Stimulated activated effector memory CD8-positive, alpha-beta T cell treated with anti-CD3 and anti-CD28 coated beads, Interleukin-12 subunit alpha, Interleukin-12 subunit beta, amount 100 ng/mL, for 72 hours (primary cell): ENCODE measurements around the gene METTL9.
A peak's percentile ranks its signal among the peaks of the same experiment; 100 is the strongest.
"Not testable (repeated sequence)": the region's sequence is repeated elsewhere in the genome, so short reads cannot be mapped to it uniquely, and the experiment has no call there.

Source experiments
- ATAC-seq: fragments of 150-1000 bp; cut with Tn5 transposase; 2 replicates; pipeline ENCODE4 v1.10.0; 2021
- DNase-seq, 2 donors: peaks; one replicate each; pipeline ENCODE4 v3.0.0; 2021 to 2022; ENCODE audit warnings: low spot score in 2 of 2
- H3K27ac Mint-ChIP-seq: one replicate; pipeline ENCODE4 v1.8.0; 2022; ENCODE audit warnings: mild to moderate bottlenecking, mixed read lengths
- H3K36me3 Mint-ChIP-seq: one replicate; pipeline ENCODE4 v1.8.0; 2022; ENCODE audit warnings: mild to moderate bottlenecking, mixed read lengths
- H3K4me1 Mint-ChIP-seq: one replicate; pipeline ENCODE4 v1.8.0; 2022; ENCODE audit warnings: mixed read lengths
- H3K4me3 Mint-ChIP-seq: one replicate; pipeline ENCODE4 v1.8.0; 2022; ENCODE audit warnings: mild to moderate bottlenecking, mixed read lengths
- H3K9me3 Mint-ChIP-seq: one replicate; pipeline ENCODE4 v1.8.0; 2022; ENCODE audit warnings: mixed read lengths

Gene METTL9

DNA sequence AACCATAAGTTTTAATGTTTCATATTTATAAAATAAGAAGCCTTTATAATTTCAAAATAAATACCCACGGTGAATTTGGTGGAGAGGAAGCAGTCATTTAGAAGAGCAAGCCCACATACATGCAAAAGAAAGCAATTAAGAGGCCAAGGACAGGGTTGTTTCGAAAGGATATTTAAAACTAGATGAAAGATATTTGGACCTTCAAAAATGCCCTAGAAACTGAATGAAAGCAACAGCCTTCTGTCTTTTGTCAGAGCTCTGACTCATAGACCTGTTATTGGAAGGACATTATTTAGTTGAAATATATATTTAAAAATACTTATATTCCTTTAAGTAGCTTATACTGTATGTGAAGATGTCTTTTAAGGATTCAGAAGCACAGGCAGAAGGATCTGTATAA, 8.6 kb upstream of the METTL9 start:
- no peaks in the 10 kb centered on the region for H3K4me1 Mint-ChIP-seq
- DNase-seq (no peak), ATAC-seq (no peak)
- no peak overlapping the region for H3K4me3 Mint-ChIP-seq
- H3K27ac Mint-ChIP-seq = no peak overlapping the region
- no peaks in the 10 kb centered on the region for H3K9me3 Mint-ChIP-seq
- no peaks in the 10 kb centered on the region for H3K36me3 Mint-ChIP-seq

DNA sequence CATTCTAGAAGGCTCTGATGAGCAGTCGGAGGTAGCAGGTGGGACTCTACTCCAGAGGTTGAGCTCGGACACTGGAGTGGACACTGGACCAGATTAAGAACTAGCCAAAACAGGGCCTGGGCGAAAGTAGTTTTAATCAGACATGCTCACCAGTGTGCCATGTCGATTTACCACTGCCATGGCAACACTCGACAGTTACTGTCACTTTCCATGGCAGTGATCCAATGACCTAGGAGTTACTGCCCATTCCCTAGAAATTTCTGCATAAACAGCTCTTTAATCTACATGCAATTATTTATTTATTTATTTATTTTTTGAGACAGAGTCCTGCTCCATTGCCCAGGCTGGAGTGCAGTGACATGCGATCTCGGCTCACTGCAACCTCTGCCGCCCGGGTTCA, 7.2 kb upstream of the METTL9 start:
- ATAC-seq (no peak), DNase-seq (no peak)
- H3K4me1 Mint-ChIP-seq = peaks cover under 1% of the 10 kb centered on the region
- H3K36me3 Mint-ChIP-seq = no peaks in the 10 kb centered on the region
- no peak overlapping the region for H3K4me3 Mint-ChIP-seq
- no peaks in the 10 kb centered on the region for H3K9me3 Mint-ChIP-seq
- no peak overlapping the region for H3K27ac Mint-ChIP-seq

DNA sequence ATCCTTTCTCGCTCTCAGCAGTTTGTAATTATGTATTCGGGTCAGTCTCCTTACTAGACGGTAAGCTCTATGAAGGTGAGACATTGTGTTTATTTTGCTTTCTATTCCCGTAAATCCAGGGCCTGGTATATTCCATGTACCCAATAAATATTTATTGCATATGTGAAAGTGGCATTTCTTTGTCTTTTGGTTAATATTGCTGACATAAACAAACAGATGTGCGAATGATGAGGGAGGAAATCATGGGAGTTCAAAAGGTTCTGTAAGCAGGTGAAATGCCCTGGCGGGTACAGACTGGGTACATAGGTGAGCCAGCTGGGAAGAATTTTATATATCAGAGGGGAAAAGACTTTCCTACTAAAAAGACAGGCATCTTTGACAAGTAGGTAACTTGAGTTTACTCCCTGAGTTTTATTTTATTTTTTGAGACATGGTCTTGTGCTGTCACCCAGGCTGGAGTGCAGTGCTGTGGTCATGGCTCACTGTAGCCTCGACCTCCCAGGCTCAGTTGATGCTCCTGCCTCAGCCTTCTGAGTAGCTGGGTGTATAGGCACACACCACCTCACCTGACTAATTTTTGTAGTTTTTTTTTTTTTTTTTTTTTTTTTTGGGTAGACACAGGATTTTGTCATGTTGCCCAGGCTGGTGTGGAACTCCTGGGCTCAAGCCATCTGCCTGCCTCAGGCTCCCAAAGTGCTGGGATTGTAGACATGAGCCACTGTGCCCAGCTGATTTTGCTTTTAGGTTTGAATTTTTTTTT, 5.7 kb upstream of the METTL9 start:
- ATAC-seq (no peak), DNase-seq (no peak)
- Mint-ChIP-seq H3K4me3 (no peak overlapping the region), H3K27ac (no peak overlapping the region), H3K4me1 (peaks cover 12% of the 10 kb centered on the region), H3K36me3 (peaks cover 3% of the 10 kb centered on the region), H3K9me3 (no peaks in the 10 kb centered on the region)

DNA sequence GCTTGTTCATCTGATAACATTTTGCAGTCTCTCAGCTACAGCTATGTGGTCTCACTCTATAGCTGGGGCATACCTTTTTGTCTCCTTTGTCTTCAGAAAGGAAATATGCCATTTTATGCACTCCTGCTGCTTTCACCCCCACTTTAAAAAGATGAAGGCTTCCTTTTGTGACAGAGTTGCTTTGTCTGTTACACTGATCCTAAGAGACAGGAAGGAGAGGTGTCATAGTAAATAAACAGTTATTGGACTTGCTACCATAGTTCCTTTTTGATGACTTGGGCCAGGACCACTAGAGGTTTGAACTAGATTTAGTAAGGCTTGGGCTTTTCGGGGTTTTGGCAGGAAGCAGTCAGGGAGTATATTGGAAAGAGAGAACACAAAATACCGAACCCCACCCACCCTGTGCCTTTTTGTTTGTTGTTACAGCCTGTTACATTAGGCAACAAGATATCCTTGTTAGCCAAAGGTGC, 1.8 kb upstream of the METTL9 start:
- H3K4me1 Mint-ChIP-seq = peaks cover 36% of the 10 kb centered on the region
- peaks cover 11% of the 10 kb centered on the region for H3K36me3 Mint-ChIP-seq
- peak overlapping the region; percentile 85 for H3K4me3 Mint-ChIP-seq
- no peak overlapping the region for H3K27ac Mint-ChIP-seq
- H3K9me3 Mint-ChIP-seq = no peaks in the 10 kb centered on the region
- ATAC-seq = no peak
- DNase-seq = no peak

DNA sequence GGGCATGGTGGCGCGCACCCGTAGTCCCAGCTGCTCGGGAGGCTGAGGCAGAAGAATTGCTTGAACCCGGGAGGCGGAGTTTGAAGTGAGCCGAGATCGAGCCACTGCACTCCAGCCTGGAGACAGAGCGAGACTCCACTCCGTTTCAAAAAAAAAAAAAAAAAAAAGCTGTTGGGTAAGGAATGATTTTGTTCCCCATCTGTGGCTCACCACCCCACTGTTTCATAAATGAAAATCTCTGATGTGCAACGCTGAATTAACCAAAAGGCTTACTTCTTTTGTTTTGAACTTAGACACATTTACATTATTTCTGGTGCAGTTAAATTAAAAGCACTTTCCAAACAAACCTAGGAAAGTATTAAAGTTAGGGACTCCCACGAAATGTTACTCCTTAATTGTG, 1.2 kb upstream of the METTL9 start:
- DNase-seq = no peak
- Mint-ChIP-seq H3K36me3 (peaks cover 11% of the 10 kb centered on the region), H3K4me1 (peaks cover 39% of the 10 kb centered on the region), H3K27ac (peak overlapping the region; percentile 91), H3K9me3 (no peaks in the 10 kb centered on the region), H3K4me3 (peak overlapping the region; percentile 85)
- ATAC-seq = no peak

DNA sequence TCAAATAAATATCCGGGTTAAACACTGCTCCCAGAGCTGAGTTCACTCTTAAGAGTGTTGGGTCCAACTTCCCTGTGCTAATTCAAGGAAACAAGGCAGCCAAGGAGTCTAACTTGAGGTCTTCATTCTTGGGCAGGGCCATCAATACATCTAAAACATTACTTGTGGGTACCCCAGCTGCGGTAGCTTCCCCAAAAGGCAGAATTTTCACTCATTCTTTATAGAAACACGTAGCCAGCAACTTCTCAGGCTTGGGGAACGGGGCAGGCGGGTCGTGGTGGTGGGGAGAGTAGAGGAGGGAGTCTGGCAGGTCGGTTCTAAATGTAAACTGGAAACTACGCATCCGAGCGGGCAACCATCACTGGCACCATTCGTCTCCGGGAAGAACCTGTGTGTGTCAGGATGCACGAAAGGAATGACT, 666 bp upstream of the METTL9 start:
- Mint-ChIP-seq H3K36me3 (peaks cover 11% of the 10 kb centered on the region), H3K4me3 (peak overlapping the region; percentile 85), H3K9me3 (no peaks in the 10 kb centered on the region), H3K4me1 (peaks cover 44% of the 10 kb centered on the region), H3K27ac (peak overlapping the region; percentile 91)
- ATAC-seq (peak; percentile 1), DNase-seq (peak in 1 of 2 donors; percentile 16)

DNA sequence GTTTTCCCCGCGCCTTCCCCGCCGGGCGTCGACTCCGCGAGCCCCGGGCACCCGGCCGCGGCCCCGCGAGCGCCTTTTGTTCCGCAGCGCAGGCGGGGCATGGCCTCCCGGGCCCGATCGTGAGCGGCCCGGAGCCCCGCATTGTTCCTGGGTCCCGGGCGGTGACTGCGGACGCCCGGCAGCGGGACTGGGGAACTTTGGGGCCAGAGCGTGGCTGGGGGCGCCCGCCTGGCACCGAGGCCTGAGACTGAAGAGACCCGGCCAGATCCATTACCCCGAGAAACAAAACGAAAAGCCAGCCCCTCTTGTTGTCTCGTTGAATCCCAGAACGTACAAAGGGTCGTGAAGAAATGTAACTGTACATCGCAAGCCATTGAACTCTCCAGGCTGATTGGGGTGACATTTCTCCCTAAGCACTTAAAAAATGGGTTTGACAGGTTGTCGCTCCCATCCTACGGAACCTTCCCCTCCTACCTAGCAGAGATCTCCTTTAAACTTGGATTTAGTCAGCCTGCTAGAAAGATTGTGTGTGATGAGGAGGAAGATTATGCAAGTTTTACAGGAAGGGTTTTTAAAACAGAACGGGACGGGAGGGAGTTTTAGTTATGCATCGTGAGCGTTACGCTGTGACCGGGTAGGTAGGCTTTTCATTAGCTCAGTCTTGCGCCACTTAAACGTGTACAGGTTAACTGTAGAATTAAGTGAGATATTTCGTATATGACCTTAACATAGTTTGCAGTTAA, 825 bp downstream of the METTL9 start:
- ATAC-seq (peak; percentile 40), DNase-seq (no peak)
- Mint-ChIP-seq H3K4me1 (peaks cover 50% of the 10 kb centered on the region), H3K4me3 (peak overlapping the region; percentile 85), H3K36me3 (peaks cover 17% of the 10 kb centered on the region), H3K27ac (peak overlapping the region; percentile 83), H3K9me3 (no peaks in the 10 kb centered on the region)

DNA sequence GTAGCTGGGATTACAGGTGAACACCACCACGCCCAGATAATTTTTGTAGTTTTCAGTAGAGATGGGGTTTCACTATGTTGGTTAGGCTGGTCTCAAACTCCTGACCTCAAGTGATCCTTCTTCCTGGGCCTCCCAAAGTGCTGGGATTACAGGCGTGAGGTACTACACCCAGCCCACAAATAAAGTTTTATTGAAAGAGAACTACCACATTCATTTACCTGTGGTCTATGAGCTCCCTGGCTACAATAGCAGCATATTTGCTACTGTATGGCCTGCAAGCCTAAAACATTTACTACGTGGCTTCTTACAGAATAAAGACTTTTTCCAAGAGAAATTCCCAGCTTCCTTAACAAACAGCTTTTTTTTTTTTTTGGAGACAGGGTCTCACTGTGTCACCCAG, 3.4 kb downstream of the METTL9 start:
- DNase-seq (no peak), ATAC-seq (no peak)
- no peak overlapping the region for H3K4me3 Mint-ChIP-seq
- peaks cover 17% of the 10 kb centered on the region for H3K36me3 Mint-ChIP-seq
- H3K4me1 Mint-ChIP-seq = peaks cover 44% of the 10 kb centered on the region
- no peaks in the 10 kb centered on the region for H3K9me3 Mint-ChIP-seq
- no peak overlapping the region for H3K27ac Mint-ChIP-seq

DNA sequence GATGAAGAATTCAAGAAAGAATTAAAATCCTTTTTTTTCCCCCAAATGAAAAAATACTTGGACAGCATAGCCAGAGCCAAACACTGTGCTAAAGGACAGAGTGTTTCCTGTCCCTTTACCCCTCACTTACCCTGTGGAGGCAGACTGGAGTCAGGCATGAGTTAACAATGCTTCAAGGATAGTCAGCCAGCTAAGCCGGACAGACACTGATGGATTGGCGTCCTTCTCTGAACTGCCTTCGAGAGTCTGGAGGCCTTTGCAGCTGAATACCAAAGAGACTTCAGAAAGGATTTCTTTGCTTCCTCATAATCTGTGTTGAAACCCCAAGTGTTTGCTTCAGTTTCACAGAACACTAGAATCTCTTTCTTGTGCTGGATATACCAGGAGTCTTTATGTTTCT, 4.6 kb downstream of the METTL9 start:
- DNase-seq = no peak
- Mint-ChIP-seq H3K9me3 (no peaks in the 10 kb centered on the region), H3K4me3 (no peak overlapping the region), H3K27ac (no peak overlapping the region), H3K4me1 (peaks cover 44% of the 10 kb centered on the region), H3K36me3 (peaks cover 12% of the 10 kb centered on the region)
- no peak for ATAC-seq

DNA sequence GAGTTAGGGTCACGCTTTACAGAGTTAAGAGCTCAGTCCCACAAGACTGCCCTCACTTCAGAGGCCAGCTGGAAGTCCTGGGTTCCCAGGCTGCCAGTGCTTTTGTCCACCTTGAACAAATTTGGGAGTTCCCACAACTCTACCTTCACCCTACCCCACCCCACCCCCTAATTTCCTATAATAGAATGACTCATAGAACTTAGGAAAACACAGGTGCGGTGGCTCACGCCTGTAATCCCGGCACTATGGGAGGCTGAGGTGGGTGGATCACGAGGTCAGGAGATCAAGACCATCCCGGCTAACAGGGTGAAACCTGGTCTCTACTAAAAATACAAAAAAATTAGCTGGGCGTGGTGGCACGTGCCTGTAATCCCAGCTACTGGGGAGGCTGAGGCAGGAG, 6.5 kb downstream of the METTL9 start:
- not testable (repeated sequence) for ATAC-seq, H3K36me3 Mint-ChIP-seq, H3K27ac Mint-ChIP-seq, H3K4me3 Mint-ChIP-seq, H3K9me3 Mint-ChIP-seq, DNase-seq
- peaks cover 52% of the 10 kb centered on the region for H3K4me1 Mint-ChIP-seq

DNA sequence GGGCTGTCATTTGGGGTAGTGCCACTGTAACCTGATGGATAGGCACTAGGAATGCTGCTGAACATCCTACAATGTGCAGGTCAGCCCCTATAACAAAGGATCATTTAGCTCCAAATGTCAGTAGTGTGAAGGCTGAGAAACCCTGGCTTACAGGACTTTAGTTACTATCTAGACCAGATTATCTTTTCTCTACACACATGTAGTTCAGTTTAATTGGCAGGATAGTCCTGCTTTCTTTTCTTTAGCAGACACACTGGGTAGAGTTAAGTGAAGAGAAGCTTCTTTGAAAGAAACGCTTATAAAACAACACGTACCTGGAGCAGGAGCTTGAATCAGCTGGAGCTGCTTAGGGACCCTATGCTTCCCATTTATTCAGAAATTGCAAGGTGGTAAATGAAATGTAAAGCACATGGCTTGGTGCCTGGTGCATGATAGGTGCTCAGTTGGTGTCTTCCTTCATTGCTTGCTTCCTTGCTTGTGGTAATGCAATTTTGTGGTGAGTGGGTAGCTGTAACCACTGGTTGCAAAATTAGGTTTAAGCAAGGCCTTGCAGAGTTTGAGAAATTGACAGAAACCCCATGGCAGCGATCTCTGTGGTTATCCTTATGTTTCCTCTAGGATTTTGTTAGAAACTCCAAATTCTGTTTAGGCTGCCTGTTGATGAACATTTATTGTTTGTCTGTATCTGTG, 9.4 kb downstream of the METTL9 start:
- Mint-ChIP-seq H3K27ac (peak overlapping the region; percentile 44), H3K4me3 (peak overlapping the region; percentile 3), H3K9me3 (no peaks in the 10 kb centered on the region), H3K4me1 (peaks cover 48% of the 10 kb centered on the region), H3K36me3 (peaks cover 14% of the 10 kb centered on the region)
- DNase-seq (no peak), ATAC-seq (peak; percentile 80)

DNA sequence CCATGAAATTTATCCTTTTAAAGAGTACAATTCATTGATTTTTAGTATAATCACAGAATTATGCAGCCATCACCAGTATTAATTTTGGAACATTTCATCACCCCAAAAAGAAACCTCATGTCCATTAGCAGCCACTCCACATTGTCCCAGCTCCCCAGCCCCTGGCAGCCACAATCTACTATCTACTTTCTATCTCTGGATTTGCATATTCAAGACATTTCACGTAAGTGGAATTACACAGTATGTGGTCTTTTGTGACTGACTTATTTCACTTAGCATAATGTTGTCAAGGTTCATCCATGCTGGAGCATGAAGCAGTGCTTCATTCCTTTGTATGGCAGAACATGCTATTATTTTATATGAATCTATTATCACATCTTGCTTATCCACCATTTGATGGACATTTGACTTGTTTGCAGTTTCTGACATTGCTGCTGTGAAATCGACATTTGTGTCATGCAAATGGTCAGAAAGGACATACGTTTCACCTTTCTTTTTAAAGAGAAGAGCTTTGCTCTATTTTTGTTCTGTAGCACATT, 10.7 kb downstream of the METTL9 start:
- H3K27ac Mint-ChIP-seq = no peak overlapping the region
- H3K4me3 Mint-ChIP-seq = no peak overlapping the region
- no peaks in the 10 kb centered on the region for H3K9me3 Mint-ChIP-seq
- peaks cover 17% of the 10 kb centered on the region for H3K36me3 Mint-ChIP-seq
- peaks cover 45% of the 10 kb centered on the region for H3K4me1 Mint-ChIP-seq
- DNase-seq = no peak
- no peak for ATAC-seq

DNA sequence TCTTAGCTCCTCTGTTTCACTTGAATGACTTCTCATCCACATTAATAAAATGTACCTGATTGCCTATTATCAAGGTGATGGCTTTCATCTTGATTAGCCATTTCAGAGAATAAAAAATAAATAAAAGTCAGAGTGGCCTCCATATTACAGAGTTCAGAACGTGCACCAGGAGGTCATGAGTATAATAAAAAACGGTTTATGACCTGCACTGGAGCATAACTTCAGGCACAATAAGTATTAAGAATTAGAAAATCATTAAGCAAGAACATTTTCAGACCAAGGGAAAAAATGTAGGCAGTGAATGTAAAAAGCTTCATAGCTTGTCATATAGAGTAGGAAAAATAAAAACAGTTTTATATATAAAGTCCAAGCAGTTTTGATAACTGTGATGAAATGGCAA, 11.4 kb downstream of the METTL9 start:
- ATAC-seq = no peak
- Mint-ChIP-seq H3K27ac (no peak overlapping the region), H3K36me3 (peaks cover 17% of the 10 kb centered on the region), H3K4me1 (peaks cover 51% of the 10 kb centered on the region), H3K4me3 (no peak overlapping the region), H3K9me3 (no peaks in the 10 kb centered on the region)
- DNase-seq = no peak

DNA sequence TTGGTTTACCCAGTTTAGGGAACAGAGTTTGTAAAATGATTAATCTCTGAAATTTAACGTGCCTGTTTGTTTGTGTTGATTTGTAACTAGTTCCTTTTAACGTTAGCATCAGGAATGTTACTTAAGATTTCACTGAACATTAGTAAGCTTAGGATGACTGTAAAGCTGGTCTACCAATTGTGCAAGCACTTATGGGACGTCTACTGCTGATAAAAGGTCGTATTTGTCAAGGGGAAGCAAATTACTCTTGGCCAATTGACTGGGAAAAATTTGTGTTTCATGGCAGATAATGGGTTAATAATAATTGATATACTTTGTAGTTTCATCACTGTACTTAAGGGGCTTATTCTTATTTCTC, 11.8 kb downstream of the METTL9 start:
- DNase-seq = no peak
- Mint-ChIP-seq H3K27ac (peak overlapping the region; percentile 64), H3K4me1 (peaks cover 55% of the 10 kb centered on the region), H3K36me3 (peaks cover 17% of the 10 kb centered on the region), H3K9me3 (no peaks in the 10 kb centered on the region), H3K4me3 (no peak overlapping the region)
- ATAC-seq = no peak

DNA sequence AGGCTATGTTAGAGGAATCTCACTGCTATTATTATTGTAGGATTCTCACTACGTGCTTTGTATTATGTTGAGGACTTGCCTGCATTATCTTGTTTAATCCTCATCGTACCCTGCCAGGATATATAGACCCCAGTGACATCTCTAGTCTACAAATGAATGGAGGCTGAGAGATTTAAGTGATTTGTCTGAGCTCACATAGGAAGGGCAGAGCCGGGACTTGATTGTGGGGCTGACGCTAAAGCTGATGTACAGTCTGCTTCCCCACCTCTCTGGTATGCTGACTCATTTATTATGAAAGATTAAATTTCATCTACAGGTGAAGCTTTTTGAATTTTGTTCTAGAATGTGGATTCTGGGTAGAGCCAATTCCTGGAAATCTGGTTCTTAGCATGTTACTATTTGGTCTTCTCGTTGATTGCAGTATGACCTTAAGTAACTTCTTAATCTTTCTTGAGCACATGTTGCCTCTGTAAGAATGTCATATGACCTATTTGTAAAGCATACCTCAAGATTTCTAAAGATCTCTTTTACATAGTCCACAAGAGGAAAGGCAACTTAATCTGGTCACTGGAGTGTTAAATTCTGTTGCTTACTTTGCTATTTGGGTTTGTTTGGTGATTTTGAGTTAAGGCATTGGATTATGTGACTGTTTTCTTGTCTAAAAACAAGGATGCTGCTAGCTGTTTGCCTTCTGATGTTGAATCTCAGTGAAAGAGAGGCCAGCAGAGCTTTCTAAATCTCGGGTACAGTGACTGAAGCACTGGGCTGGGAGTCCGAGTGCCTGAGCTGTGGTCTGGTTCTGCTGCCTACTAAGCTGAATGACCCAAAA, 12.4 kb downstream of the METTL9 start:
- Mint-ChIP-seq H3K4me1 (peaks cover 59% of the 10 kb centered on the region), H3K27ac (peak overlapping the region; percentile 64), H3K4me3 (peak overlapping the region; percentile 11), H3K9me3 (no peaks in the 10 kb centered on the region), H3K36me3 (peaks cover 21% of the 10 kb centered on the region)
- DNase-seq = no peak
- ATAC-seq = peak; percentile 77
